Osteoblast (primary cell): ENCODE results near the gene FTH1. TPM values are rescaled to one million over a fixed set of nuclear protein-coding genes. Genes with fewer than 3 reads are reported as not detected.

Experiments
- DNase-seq: peaks from one replicate; pipeline ENCODE4 v3.0.0; 2011; ENCODE audit warnings: low spot score, mixed read lengths; ENCODE audit not compliant: insufficient read length; ENCODE audit errors: missing footprints
- H2AFZ ChIP-seq: 2 replicates; pipeline ENCODE4 v1.6.0; 2011; ENCODE audit warnings: mild to moderate bottlenecking, low read length
- H3K27ac ChIP-seq: 2 replicates; pipeline ENCODE4 v1.5.1; 2011; ENCODE audit warnings: mild to moderate bottlenecking, low read depth, low read length, moderate library complexity
- H3K27me3 ChIP-seq: 2 replicates; pipeline ENCODE4 v1.6.0; 2012; ENCODE audit warnings: mild to moderate bottlenecking, control low read depth, inconsistent platforms, low read length, moderate library complexity; ENCODE audit not compliant: insufficient read depth
- H3K36me3 ChIP-seq: 2 replicates; pipeline ENCODE4 v1.5.1; 2011; ENCODE audit warnings: mild to moderate bottlenecking, low read length, control low read depth, moderate library complexity; ENCODE audit not compliant: insufficient read depth
- H3K4me1 ChIP-seq: 2 replicates; pipeline ENCODE4 v1.5.1; 2011; ENCODE audit warnings: mild to moderate bottlenecking, low read length, control low read depth, moderate library complexity; ENCODE audit not compliant: insufficient read depth
- H3K4me2 ChIP-seq: 2 replicates; pipeline ENCODE4 v1.6.0; 2011; ENCODE audit warnings: mild to moderate bottlenecking, low read length; ENCODE audit not compliant: insufficient read depth
- H3K4me3 ChIP-seq: fragments of 200-600 bp; sonication (generic); 3 replicates; pipeline ENCODE4 v1.5.1; 2012; ENCODE audit warnings: mild to moderate bottlenecking, low read length, inconsistent platforms; ENCODE audit not compliant: insufficient read depth
- H3K79me2 ChIP-seq: 2 replicates; pipeline ENCODE4 v1.6.0; 2012; ENCODE audit warnings: mild to moderate bottlenecking, low read length, control low read depth, inconsistent platforms; ENCODE audit not compliant: insufficient read depth
- H3K9me3 ChIP-seq: 2 replicates; pipeline ENCODE4 v1.5.1; 2011; ENCODE audit warnings: low read depth, low read length, control low read depth
- H4K20me1 ChIP-seq: 2 replicates; pipeline ENCODE4 v1.6.0; 2012; ENCODE audit warnings: mild to moderate bottlenecking, low read length, control low read depth; ENCODE audit not compliant: insufficient read depth
- CTCF ChIP-seq: IDR thresholded peaks from 2 replicates; pipeline ENCODE4 v1.5.1; 2011; ENCODE audit warnings: mild to moderate bottlenecking, low read depth, low read length, moderate library complexity; ENCODE audit errors: extremely low read depth
- total RNA-seq: library from RNA; depleted of rRNA; stranded (reverse); fragments of >200 nt; gene quantifications from 2 replicates; pipeline ENCODE4 v1.2.3, GENCODE V29; 2012

The FTH1 gene
- total RNA-seq, 1 donor: 1,507 TPM

DNA sequence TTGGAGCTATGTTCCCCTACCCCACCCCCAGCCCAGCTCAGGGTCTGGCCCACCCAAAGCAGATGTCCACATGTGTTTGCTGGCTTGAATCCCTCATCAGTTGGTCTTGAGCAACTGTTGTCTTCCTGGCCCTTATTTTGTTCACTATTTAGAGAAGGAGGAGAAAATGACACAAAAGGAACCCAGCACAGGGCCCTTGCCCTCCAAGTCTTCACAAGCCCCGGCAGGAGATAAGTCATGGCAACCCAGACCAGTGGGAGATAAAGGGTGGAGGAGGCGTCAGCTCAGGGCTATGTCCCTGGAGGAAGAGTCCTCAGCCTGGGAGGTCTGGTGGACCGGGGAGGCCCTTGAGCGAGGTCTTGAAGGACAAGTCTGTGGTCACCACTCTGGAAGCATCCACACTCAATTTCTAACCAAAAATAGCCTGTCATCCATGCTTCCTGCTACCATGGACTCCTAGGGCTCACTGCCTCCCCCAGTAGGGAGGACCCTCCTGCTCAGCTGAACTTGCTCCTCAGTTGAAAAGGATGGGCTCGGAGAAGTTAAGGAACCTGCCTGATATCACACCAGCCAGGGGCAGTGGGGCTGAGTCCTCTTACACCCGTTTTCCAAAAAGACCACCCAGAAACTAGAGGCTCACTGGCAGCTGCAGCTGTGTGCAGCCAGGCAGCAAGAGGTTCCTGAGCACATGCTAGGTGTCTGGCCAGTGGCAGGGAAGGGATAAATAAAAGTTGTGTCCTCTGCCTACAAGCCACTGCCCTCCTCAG is 48.3 kb downstream of the FTH1 start:
- Histone ChIP-seq H3K36me3 (no peaks in the 10 kb centered on the region), H3K27ac (no peak overlapping the region), H3K4me1 (peaks cover 11% of the 10 kb centered on the region), H3K27me3 (peaks cover 10% of the 10 kb centered on the region), H4K20me1 (no peaks in the 10 kb centered on the region), H3K4me3 (no peak overlapping the region), H2AFZ (no peak overlapping the region), H3K4me2 (no peak overlapping the region), H3K9me3 (no peaks in the 10 kb centered on the region), H3K79me2 (peaks cover 3% of the 10 kb centered on the region)
- peak; percentile 86 for DNase-seq
- TF ChIP-seq CTCF: no peak

DNA sequence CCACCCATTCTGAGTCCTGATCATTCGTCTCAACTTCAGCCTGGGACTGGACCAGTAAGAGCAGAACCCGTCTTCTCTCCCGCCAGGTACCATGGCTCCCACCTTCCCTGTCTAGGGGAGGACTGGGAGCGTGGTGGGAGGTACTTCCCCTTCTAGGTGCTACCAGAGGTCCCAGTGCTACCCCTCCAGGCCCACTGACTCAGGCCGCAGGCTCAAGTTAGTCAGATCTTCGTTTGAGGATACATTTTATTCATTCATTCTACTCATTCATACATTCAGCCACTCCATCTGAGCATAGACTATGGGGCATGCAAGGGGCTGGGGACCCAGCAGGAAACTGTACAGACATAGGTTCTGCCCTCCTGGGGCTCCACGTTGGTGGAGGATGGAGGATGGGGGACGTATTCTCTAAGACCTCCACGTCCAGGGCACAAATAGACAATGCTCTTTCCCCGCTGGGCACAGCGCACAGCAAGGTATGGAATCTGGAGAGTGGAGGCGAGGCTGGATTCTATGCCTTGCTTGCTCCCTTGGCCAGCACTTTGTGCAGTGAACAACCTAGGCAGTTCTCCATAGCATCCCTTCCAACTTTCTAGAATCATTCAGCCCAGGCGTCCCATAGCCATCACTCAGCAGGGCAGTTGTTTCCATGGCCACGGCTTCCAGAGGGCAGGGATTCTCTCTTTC is 49.0 kb downstream of the FTH1 start:
- peaks cover 10% of the 10 kb centered on the region for H3K27me3 ChIP-seq
- no peak overlapping the region for H2AFZ ChIP-seq
- no peak overlapping the region for H3K4me2 ChIP-seq
- no peak overlapping the region for H3K27ac ChIP-seq
- peak; percentile 71 for DNase-seq
- no peak for TF ChIP-seq CTCF
- no peaks in the 10 kb centered on the region for H3K9me3 ChIP-seq
- H3K4me1 ChIP-seq: peaks cover 11% of the 10 kb centered on the region
- no peak overlapping the region for H3K4me3 ChIP-seq
- H4K20me1 ChIP-seq: no peaks in the 10 kb centered on the region
- peaks cover 3% of the 10 kb centered on the region for H3K79me2 ChIP-seq
- no peaks in the 10 kb centered on the region for H3K36me3 ChIP-seq

GRCh38 chr11:61917334-61918109 is 49.9 kb downstream of the FTH1 start, which contains the start of gene RAB3IL1:
RAB3IL1 (minus strand) TSS chr11:61917566; CDS start chr11:61917367, 199 bp downstream.
- TF ChIP-seq CTCF: no peak
- Histone ChIP-seq H3K36me3 (no peaks in the 10 kb centered on the region), H3K9me3 (no peaks in the 10 kb centered on the region), H3K4me3 (peak within 1 kb of the TSS; percentile 73), H3K27me3 (peaks cover 10% of the 10 kb centered on the region), H2AFZ (peak within 1 kb of the TSS; percentile 92), H3K4me1 (peaks cover 4% of the 10 kb centered on the region), H3K27ac (no peak within 1 kb of the TSS), H3K79me2 (peaks cover 3% of the 10 kb centered on the region), H3K4me2 (peak within 1 kb of the TSS; percentile 83), H4K20me1 (no peaks in the 10 kb centered on the region)
- peak; percentile 98 for DNase-seq
